ENCODE data around the gene GALNTL6. TPM values are rescaled to one million over a fixed set of nuclear protein-coding genes. Genes with fewer than 3 reads are reported as not detected.

GALNTL6 gene
- total RNA-seq, 1 donor from 2014 or later, result 23.6 TPM

DNA sequence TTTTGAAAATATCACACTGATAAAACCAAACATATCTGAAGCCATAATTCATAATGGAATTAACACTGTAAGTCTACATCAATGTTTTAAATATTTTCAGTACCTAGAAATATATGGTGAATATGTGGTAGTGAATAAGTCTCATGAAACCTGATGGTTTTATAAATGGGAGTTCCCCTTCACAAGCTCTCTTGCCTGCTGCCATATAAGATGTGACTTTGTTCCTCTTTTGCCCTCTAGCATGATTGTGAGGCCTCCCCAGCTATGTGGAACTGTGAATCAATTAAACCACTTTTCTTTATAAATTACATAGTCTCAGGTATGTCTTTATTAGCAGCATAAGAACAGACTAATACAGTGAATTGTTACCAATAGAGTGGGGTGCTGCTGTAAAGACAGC is 818.6 kb downstream of the GALNTL6 start:
- DNase-seq (ENCODE audit: low spot score in 2 of 2) (no peak), FAIRE-seq (no peak)

- DNase-seq (ENCODE audit: low spot score in 2 of 2) (no peak), FAIRE-seq (no peak)
These were observed 835.3 kb downstream of the GALNTL6 start for GRCh38 chr4:172648471-172648870.

GRCh38 chr4:172649143-172649542 is 835.9 kb downstream of the GALNTL6 start:
- no peak for FAIRE-seq

DNA sequence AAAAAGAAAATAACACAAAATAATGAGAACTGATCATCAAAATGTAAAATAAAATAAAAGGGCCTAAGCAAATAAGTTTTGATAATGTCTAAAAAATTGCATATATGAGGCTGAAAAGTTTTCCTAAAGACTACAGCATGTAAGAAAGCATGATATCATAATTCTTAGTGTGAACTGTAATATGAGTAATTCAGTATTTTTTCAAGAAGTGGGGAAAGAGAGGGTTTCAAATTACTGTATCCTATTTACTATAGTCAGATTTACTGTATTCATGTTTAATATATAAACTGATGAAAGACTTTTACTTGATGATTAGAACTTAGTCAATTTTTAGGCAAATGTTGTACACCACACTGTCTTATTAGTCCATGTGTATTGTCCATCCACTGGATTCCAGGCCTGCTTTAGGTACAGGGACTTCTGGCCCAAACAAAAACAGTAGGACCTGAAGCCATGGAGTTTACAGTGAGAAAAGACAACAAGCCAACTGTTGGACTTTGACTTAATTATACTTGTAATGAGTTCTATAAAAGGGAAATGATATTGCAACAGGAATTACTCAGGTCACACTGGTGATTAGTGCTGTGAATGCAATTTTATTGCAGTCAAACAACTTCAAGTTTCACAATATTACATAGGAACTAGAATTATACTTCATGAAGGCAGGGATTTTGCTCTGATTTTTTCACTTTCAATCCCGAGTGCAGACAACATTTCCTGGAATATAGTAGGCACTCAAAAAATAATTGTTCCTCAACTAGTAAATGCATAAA is 837.7 kb downstream of the GALNTL6 start:
- FAIRE-seq (no peak), DNase-seq (ENCODE audit: low spot score in 2 of 2) (no peak)

More at GRCh38 chr4:172649143-172649542, 835.9 kb downstream of the GALNTL6 start:
- DNase-seq (ENCODE audit: low spot score in 2 of 2), result no peak

DNA sequence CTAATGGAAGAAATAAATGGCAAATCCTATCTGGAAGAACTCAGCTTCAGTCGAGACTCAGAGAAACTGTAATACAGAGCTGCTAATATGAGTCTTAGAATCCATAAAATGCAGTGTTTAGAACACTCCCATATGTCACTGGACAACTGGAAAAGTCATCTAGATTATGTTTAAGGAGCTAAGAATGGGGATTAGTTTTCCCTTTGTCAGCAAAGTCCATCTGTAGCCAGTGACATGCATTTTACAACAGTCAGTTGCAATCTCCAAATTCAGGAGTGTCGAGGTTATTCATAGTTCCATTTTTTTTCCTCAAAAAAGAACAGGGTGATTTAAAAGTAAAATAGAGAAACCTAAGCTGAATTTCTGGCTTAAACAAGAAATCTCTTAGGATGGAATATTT is 838.8 kb downstream of the GALNTL6 start:
- DNase-seq (ENCODE audit: low spot score in 2 of 2) (no peak), FAIRE-seq (no peak)

DNA sequence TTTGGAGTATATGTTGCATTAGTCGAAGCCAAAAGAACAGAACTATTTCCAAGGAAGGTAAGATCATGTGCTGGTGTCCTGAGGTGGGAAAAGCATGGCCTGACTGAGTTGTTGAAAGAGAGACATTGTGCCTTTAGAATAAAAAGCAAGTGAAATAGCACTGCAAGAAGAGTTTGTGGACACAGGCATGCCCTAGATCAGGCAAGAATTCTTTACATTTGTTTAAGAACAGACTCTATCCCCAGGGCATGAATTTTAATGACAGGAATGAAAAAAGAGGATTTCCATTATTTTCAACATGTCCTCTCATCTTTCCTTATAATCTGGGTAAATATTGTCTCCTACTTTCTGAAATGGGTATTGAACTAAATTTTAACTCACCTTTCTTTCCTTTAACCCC is 839.2 kb downstream of the GALNTL6 start:
- FAIRE-seq, result no peak
- DNase-seq (ENCODE audit: low spot score in 2 of 2), result no peak

GRCh38 chr4:172653676-172654075 is 840.5 kb downstream of the GALNTL6 start:
- DNase-seq (ENCODE audit: low spot score in 2 of 2) (no peak), FAIRE-seq (no peak)

GRCh38 chr4:172654457-172654856 is 841.3 kb downstream of the GALNTL6 start:
- FAIRE-seq, result no peak
- no peak for DNase-seq (ENCODE audit: low spot score in 2 of 2)

- FAIRE-seq (no peak), DNase-seq (ENCODE audit: low spot score in 2 of 2) (no peak)
These were observed 842.9 kb downstream of the GALNTL6 start for GRCh38 chr4:172656055-172656454.

- DNase-seq (ENCODE audit: low spot score in 2 of 2) (no peak), FAIRE-seq (no peak)
These were observed 843.9 kb downstream of the GALNTL6 start for GRCh38 chr4:172657081-172657480.

DNA sequence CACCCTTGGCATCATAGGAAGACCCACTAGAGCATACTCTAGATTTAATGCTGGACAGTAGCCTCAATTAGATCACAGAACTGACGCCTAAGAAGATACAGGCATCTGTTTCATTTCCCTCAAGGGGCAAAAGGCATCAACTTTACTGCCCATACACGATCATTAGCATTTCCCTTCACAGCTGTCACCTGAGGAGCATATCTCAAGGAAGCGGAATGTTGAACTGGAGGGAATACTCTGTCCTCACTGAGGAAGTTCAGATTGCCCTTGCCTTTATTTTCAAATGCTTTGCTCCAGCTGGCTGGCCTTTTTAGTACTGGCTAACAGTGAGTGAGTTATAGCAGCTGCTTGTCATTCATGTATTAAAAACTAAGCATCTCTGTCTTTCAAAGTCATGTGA is 847.0 kb downstream of the GALNTL6 start:
- DNase-seq (ENCODE audit: low spot score in 2 of 2) (no peak), FAIRE-seq (no peak)

DNA sequence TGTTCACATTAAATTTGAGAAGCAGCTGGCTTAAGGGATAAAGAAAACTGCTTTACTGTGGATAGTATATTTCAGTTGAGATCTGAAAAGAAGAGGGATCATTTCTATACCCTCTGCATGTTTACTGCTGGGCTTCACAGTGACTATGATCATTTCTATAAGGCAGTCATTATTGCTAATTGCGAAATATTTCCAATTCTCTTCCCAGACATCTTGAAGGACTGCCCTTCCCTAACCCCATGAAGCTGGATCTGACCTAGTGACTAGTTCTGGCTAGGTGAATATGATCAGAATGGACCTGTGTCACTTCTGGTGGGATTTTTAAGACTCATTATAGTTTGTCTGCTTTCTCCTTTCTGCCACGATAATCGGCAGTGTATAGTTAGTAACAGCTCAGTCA is 848.9 kb downstream of the GALNTL6 start:
- FAIRE-seq (no peak), DNase-seq (ENCODE audit: low spot score in 2 of 2) (no peak)

DNA sequence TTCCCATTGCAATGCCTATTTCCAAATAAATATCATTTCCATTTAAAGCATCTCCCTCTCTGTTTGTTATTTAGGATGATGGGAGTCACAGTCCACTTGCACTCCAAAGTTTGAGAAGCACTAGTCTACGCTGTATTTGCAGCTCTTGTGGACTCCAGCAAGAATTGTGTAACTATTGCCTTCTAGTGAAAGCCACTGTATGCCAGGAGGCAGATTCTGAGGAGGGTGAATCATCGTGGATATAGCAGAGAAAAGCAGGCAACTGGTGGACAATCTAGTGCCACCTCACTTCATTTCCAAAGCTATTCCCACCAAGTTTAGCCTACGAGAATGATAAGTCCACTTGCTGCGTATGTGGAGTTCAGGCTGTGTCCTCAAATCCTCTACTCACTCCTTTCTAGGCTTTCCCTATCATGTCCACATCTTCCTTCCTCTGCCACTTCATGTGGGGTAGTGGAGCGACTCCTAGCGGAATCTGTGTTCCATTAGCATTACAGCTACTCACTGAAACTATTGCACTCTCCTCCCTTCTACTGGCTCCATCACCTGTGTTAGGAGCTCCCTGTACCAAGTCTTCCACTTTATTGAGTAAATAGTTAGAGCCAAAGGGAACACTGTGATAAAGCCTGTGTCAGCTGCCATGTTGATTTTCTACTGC is 853.6 kb downstream of the GALNTL6 start:
- DNase-seq (ENCODE audit: low spot score in 2 of 2), result no peak
- no peak for FAIRE-seq

- FAIRE-seq (no peak), DNase-seq (ENCODE audit: low spot score in 2 of 2) (no peak)
These were observed 861.6 kb downstream of the GALNTL6 start for GRCh38 chr4:172674811-172675210.

GRCh38 chr4:172675232-172675631 is 862.0 kb downstream of the GALNTL6 start:
- no peak for FAIRE-seq
- no peak for DNase-seq (ENCODE audit: low spot score in 2 of 2)

DNA sequence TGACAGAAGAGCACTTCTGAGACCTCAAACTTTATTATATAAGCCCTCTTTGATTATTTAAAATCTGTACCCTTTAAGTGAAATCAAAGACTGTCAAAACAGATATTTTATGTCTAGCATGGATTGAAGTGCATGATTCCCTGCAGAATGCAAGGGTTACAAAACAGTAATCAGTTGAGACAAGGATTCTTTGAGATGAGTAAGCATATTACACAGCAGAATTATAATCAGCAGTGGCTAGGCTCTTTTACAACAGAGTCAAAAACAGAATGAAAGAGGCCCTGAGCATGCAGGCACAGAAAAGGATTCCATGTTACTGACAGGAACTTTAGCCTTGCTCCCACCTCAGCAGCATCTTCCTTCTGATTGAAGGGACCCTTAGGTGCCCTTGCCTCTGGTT is 867.5 kb downstream of the GALNTL6 start:
- FAIRE-seq (no peak), DNase-seq (ENCODE audit: low spot score in 2 of 2) (no peak)

DNA sequence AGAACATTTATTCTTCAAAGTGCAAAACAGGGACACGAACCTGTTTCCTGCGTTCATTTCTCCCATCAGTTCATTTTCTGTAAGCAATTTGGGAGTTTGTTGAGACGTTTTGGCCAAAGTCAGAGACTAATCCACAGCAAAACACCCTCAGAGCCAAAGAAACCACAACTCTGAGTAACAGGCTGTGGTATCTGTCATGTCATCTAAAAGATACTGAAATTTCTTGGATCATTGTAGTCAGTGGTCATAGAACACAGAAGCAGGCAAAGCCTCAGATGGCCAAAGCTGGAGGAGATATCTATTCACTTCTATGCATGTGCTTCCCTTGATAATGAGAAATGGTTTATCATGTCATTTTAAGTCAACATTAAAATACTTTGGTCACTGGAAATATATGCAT is 869.8 kb downstream of the GALNTL6 start:
- no peak for DNase-seq (ENCODE audit: low spot score in 2 of 2)
- FAIRE-seq, result no peak

DNA sequence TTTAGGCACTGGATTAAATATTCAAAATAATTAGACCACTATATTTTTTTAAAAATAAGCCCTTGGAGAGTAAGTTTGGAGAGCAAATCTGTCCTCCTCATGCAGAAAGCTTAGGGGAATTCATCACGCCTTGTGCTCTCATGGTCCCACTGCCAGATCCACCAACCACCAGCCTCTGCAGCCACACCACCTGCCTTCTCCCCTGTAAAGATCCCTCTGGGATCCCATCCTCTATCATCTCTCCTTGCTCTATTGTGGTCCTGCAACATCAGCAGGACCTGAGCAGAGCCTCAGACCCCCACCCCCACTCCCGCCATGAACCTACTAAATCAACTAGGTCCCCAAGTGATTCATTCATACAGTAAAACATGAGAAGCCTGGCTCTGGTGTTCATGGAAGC is 872.8 kb downstream of the GALNTL6 start:
- FAIRE-seq, result no peak
- DNase-seq (ENCODE audit: low spot score in 2 of 2), result no peak

GRCh38 chr4:172688534-172688933 is 875.3 kb downstream of the GALNTL6 start:
- FAIRE-seq (no peak), DNase-seq (ENCODE audit: low spot score in 2 of 2) (no peak)

DNA sequence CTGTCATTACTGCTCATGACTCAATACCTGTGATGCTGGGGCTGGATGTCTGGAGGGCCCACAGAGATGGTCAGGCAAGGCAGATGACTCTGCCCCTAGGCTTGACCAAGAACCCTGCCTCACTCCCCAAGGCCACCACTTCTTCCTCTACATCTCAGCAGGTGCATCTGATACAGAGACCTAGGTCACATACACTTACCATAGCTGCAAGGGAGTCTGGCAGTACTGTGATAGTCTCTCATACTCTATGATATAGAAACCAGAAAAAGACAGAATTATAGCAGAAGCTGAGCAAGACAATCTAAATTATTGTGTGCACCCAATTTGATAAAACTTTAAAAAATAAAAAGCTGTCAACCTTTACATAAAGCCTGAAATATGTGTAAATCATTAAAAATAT is 878.3 kb downstream of the GALNTL6 start:
- FAIRE-seq, result no peak
- DNase-seq (ENCODE audit: low spot score in 2 of 2), result no peak

DNA sequence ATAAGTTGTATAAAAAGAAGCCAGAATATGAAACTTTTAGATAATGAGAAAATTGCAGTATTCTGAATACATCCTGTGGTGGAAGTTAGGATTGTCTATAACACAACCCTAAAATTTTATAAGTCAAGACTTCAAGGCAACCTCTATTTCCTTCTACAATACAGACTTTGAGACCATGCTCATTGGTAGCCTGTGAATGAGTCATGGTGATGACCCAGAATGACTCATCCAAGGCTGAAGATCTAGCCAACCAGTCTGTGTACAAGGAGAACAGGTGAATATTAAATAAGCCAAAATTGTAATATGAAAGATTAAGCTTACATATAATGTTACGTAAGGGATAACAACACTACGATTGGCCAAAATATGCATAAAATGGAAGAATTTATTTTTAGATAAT is 879.5 kb downstream of the GALNTL6 start:
- FAIRE-seq (no peak), DNase-seq (ENCODE audit: low spot score in 2 of 2) (no peak)

- no peak for DNase-seq (ENCODE audit: low spot score in 2 of 2)
These were observed 885.1 kb downstream of the GALNTL6 start for GRCh38 chr4:172698256-172698655.

More at GRCh38 chr4:172698256-172698655, 885.1 kb downstream of the GALNTL6 start:
- FAIRE-seq, result no peak

Data from frontal cortex (tissue), 4 donors.